HG03565 (cell line): ENCODE data around the gene LBH.

Source experiments
- ATAC-seq: cut with Tn5 transposase; IDR thresholded peaks from one replicate; pipeline ENCODE4 v1.9.1; 2021; ENCODE audit warnings: mild to moderate bottlenecking, moderate library complexity; ENCODE audit not compliant: unreplicated experiment

The LBH gene

DNA sequence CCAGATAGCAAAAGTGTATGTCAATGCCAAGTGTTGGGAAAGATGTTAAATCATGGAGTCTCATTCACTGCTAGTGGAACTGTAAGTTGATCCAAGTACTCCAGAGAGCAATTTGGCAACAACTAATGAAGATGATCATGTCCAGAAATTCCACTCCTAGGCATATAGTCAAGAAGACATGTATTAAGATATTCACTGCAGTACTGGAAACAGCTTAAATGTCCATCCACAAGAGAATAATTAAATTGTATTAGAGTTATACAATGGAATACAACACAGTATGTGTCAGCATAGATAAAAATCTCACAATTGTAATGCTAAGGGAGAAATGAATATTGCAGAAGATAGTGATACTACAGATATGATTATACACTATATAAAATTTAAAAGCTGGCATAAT lies 15.2 kb upstream of the LBH start:
- ATAC-seq: no peak

DNA sequence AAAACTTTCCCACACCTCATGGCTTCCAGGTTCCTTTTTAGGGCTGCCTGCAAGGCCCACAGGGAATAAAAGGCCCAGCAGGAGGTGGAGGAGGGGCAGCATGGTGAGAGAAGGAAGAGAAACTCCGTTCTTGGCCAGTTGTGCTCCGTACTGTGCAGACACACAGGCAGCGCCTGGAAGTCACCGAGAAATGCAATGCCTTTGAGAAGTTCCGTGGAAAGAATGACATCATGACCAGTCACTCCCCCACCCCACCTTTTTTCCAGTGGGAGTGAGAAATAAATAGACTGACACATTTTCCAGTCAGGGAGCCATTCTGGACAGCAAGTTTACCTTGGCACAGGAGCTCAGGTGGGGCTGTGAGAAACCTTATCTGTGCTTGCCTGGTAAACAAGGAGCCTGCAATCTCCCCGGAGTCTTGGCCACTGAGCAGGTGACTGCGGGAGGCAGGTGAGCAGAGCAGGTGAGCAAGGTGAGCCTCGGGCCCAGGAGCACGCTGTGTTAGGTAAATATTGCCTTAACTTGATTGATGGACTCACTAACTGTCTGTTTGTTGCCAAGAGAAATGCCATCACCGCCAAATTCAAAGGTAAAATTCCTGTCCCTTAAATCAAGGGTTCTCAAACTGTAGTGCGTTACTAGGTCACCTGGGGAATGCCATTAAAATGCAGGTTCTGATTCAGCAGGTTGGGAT lies 13.5 kb upstream of the LBH start:
- ATAC-seq: no peak

DNA sequence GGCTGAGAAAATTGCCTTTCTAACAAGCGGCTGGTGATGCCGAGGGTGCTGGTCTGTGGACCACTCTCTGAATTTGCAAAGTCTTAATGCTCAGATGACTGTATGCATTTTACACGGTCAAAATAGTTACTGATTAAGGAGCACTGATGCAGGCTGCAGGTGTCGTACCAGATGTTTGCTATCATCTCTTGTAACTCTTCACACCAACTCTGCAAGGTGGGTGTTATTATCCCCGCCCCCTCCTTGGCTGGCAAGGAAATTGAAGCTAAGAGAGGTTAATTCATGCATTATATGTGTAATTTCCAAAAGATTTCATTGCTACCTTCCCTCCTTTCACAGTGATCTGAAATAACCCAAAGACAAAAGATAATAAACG lies 13.0 kb upstream of the LBH start:
- no peak for ATAC-seq

DNA sequence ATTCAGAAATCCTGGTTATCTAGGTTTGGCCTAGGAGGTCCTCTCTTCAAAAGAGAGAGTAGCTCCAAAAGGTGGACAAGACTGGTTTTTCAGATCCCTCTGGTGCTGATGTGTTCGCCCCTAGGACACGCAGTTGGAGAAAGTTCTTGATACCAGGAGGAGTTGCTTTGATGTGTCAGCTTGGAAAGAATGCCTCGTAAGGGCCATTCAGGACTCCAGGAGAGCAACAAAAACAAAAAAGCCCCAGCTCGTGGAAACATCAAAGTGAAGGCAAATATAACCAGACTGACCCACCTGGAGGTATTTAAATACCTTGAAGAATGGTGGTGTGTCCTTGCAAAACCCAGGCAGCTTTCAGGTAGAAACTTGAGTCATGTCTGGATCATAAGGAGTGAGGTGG lies 12.5 kb upstream of the LBH start:
- ATAC-seq: no peak

DNA sequence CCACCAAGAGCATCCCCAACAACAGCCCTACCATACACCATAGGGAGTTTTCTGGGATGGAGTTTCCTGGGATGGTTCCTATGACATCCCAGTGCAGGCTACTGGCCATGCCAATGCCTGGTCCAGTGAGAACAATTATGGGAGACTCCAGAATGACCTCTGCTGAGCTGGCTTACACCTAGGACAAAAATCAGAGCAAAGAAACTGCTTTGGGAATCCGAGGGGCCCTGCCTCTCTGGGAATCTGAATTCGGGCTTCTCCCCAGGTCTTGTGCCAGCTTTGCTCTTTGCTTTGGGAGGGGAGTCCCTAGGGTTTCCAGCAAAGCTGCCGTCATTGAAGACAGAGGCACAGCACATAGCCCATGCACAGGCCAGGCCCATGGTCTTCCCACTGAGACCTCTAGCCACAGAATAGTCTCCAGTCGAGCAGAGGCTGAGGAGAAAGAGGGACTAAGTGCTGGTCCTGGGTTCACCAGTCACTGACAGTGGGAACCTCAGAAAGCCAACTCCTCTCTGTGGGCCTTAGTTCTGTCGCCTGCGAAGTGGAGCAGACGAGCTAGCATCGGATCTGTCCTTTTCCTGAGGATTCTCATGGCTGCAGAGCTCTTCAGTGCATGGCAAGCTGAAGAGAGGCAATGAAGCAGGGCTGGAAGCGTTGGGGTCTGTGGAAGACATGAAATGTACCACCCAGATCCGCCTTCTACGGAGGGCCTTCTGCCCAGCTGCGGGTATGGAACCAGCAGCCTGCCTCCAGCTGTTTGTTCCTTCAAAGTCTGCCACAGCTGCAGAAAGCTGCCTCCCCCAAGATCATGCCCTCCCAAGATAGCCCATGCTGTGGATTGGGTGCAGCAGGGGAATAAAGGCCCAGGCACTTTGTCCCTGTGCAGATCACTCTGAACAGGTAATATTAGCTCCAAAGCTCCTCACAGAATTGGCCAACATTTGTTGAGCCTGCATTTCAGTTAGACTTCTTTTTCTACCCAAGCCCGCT lies 11.2 kb upstream of the LBH start:
- ATAC-seq: no peak

DNA sequence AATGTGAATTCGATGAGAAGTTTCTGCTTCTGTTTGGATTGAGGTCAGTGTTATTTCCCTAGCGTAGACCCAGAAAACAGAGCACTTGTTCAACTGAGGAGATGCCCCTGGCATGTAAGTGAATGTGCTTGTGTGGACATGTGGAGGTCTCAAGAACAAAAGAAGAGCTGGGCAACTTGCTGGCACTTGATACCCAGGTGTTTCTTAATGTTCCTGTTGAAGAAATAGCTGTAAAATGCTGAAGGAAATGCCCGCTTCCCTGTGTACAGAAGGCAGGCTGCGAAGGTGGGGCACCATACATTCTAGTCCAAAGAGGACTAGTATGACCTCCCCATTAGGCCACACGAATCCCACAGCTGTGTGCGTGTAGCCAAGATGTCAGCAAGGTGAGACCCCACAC lies 9.8 kb upstream of the LBH start:
- ATAC-seq: no peak

DNA sequence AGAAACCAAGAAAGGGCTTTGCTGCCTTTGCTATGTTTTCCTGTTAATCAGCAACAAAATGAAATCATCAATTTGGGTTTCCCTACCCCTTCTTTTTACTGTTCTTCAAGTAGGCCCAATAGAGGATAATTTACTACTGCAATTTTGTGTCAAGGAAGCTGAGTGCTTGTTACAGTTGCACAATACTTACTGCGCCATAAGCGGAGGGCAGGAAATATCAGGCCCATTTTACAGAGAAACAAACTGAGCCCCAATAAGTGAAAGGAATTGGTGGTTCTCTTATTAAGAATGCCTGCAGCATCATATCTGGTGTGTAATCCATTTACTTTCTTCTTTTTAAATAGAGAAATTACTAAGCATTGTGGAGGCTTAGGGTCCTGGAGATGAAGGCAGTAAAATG lies 9.3 kb upstream of the LBH start:
- ATAC-seq: no peak

DNA sequence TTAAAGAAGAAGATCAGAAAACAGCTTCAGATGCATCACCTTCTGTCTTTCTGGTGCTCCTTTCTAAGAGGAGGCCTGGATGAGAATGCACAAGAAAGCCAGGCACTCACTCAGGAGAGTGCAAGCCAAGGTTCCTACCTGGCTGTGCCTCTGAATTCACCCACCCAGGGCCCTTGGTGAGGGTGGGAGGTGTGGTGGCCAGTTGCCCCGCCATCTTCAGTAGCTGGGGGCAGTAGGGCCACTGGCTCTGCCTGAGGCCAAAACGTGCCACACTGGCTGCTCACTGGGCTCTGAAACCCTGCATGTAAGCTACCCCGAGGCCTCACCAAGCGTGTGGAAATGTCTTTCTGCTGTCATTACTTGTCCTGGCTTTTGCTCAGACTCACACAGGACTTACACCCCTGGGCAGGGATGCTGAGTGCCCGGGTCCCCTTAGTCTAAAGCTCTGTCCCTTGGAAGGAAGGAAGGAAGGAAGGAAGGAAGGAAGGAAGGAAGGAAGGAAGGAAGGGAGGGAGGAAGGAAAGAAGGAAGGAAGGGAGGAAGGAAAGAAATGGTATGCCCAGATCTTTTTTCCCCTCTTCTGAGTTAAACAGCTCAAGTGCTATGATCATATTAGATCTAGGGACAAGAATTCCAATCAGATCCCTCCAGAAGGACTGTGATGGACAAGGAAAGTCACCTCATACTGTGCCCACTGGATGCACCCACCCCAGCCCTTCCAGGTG lies 8.5 kb upstream of the LBH start:
- no peak for ATAC-seq

DNA sequence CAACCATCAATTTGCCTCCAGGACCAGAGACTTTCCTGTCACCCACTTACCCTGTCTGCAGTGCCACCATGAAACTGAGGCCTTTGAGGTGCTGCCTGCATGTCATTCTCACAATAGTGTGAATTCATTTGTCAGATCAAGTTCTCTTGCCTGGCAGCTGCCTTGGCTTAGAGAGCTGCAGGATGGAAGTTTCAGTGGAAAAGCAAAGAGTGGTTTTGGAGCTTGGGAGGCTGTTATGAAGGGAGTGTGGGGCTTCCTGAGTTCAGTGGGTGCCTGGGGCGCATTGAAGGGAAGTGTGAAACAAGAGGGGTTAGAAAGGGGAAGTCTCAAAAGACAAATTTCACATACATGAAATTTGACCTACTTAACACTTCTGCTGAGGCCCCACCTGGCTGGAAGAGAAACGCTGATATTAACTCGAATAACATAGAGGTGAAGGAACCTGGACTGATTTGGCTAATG lies 7.9 kb upstream of the LBH start:
- ATAC-seq: peak; percentile 36

DNA sequence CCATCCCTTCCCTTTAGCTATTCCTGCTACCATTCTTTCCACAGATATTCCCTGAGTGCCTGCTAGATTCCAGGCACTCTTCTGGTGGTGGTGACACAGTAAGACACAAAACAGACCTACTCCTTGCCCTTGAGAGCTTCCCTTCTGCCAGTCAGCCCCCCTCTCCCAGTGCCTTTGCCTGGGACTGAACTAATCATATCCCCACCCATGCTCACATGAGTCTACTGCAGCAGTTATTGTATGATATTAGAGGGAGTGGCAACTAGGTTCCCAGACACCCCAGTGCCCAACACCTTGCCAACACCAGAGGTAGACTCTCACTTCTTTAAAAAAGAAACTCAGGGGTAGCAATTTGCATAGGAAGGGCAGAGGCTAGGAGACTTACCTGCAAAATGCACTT lies 7.2 kb upstream of the LBH start:
- no peak for ATAC-seq

DNA sequence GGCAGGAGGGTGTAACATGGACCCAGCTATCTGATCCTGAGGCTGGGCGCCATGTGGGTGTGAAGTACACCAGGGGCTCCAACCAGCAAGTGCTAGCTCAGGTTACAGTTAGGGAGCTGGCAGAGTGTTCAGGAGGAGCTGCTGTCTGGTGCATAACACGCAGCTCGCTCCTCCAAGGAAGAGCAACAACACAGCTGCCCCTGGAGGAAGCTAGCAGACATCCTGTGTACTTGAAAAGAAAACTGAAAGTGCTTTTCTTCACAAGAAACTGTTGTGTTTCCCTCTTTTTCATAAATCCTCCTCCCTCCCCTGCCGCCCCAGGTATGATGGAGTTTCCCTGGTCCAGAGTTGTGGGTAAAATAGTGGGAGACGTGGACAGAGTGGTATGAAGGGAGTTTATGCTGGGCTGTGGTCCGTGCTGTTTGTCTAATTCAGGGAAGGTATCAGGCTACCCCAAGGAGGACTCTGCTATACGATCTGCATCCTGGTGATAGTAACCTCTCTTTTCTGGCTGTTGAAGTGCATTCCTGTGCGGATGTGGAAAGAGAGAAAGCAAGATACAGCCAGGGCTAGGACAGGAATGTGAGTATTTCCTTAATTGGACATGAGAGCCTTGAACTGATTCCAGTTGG lies 6.1 kb upstream of the LBH start:
- peak; percentile 32 for ATAC-seq

DNA sequence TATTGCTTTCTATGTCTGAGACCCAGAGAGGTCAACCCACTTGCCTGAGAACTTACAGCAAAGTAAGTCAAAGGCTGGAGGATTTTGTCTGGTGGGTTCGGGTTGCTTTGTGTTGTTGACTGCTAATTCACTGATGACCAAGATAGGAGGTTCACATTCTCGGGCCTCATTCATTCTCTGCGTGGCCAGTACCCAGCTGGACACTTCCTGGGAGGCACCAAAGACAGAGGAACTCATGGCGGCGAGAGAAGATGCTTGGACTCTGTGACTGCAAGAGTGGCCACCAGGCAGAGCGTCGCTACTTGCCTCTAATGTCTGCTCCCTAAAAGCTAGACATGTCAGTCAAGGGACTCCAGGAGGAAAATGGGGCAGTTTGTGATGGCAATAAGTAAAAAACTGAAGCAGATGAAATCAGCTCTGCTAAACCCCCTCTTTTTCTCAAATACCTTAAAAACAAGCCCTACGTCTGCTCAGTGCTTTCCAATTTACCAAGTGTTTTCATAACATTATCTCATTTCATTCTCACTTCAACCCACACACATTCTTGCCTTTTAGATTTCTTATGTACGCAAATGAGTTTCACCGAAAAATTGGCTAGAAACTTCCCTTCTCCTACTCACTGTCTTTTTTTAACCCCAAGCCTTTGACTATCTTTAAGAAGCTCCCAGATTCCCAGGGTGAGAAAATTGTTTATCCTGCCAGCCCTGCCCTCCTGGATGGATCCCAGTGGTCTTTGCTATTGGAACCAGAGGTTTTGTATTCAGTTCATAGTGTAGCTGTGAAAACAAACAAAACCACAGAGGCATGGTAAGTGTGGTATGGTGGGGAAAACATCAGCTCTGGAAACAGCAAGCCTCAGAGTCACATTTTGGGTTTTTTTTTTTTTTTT lies 4.9 kb upstream of the LBH start:
- ATAC-seq: peak; percentile 32

DNA sequence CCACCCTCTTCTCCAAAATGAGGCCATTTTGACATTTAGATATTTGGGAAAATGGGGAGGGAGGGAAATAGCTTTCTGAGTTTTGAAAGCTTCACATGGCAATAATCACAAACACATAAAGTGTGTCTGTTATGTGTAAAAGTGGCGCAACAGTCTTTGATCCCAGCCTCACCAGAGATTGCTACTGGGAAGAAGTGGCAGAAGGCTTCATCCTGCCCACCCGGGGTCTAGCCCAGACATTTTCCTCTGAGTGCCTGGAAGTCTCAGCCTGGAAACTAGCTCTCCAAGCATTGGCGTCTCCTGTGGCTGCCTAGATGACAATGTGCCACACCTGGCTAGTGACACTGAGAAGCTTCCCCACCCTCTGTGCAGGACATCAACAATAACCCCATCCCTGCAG lies 1.7 kb upstream of the LBH start:
- ATAC-seq: no peak

DNA sequence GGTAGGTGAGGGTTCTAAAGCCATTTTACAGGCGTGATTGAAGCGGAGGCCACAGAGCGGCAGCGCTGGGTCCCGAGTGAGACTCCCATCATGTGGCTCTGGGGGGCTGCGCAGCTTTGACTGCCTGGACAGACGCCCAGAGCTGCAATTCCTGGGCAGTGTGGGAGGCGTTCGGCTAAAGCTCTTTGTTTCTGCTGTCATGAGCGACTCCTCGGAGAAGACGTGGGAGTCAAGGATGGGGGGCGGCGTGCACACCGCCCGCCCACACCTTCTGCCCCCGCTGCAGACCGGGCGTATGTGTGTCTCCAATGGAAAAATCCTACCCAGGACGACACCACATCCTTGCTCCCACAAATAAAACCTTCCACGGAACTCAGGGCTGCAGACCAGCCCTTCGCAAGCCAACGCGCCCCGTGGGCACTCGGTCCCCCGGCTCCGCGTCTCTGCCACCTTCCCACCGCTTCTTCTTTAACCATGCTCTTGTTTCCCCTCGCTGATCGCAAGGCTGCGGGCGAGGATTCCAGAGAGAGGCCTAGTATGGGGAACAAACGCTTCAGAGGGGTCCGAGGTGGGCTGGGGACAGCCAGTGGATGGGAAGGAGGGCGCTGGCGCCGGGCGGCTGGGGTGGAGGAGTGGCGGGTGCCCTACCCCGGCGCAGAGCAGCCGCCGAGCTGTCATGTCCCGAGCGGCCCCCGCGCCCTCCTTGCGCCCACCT lies 680 bp upstream of the LBH start:
- no peak for ATAC-seq

DNA sequence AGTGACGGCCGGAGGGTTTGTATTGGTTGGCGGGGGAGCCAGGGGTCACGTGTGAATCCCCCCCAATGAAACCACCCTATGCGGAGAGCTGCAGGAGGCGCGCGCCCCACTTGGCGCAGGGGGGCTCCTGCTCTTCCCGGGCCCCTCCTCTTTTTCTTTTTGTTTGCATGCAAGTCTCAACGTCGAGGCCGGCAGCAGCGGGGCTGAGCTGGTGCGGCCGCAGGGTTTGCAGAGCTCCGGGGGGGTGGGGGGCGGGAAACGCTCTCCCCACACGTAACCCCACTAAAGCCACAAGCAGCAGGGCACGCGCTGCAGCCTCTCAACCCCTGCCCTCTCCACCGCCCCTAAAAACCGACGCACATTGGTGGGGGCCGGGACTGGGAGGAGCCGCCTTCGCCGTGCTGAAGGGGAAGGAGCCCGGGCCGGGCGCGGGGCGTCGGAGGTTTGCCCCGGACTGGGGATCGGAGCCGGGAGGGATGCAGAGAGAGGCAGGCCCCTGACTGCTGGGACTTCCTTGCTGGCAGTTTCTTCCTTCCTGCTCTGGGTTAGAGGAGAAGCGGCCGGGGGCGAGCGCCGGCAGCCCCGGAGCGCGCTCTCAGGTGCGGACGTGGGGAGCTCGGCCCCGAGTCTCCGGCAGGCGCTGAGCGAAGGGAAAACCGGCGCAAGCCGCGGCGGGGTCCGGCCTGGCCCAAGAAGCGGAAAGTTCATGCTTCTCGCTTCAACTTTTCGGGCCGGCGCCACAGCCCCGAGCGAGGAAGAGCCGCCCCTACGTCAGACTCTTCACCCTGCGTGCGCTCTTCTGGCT lies 864 bp downstream of the LBH start:
- peak; percentile 19 for ATAC-seq

DNA sequence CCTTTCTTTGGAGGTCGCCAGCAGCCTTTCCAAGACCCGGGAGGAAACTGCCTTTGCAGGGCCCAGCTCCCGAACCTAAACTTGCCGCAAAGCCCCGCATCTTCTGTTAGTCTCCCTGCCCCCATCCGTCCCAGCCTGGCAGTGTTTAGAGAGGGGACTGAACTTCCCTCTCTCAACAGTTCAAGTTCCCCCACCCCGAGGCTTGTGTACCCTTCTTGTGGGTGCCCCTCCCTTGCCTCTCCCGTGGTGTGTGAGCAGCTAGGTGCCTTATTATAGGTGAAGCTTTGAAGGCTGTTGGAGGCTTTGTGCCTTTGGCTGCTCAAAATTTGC lies 1.4 kb downstream of the LBH start:
- no peak for ATAC-seq

DNA sequence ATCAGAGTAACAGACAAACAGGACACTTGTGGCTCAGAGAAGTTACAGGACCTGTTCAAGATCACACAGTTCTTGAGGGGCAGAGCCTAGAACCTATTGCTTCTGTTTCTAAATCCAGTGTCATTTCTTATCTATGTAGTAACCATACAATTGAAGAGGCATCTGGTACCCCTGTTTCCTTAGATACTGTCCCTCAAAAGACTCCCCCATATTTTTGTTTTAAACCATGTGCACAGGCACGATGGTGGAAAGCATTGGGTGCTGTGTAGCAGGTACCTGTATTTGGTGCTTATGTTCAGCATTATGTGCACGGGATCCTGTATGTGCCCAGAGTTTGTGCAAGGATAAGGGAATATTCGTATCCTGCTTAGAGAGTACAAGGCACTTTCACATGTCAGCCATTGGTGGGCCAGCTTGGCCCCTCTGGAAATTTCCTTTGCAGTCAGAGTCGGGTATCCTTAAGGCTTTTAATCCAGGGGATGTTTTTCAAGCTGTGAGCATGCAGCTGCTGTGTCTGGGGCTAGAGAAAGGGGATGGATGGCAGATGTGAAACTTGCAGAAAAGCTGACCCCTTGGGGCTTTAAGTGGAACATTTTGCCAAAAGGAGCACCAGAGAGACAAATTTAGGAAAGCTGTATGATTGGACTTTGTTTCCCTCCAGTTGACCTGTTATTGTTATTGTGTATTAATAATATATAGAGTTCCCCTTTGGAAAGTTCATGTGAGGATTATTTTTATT lies 2.1 kb downstream of the LBH start:
- no peak for ATAC-seq
